Renal pelvis (tissue), 4 donors: ENCODE results near the gene RAB28. TPM values are rescaled to one million over a fixed set of nuclear protein-coding genes. Genes with fewer than 3 reads are reported as not detected.
"Not testable (repeated sequence)": the region's sequence is repeated elsewhere in the genome, so short reads cannot be mapped to it uniquely, and the experiment has no call there.

ENCODE experiments used
- DNase-seq: peaks from one replicate; pipeline ENCODE4 v3.0.0-alpha.2; 2013
- polyA plus RNA-seq, 3 donors: library from polyadenylated mRNA; unstranded; fragments of 120-200 nt; gene quantifications; one replicate each; pipeline ENCODE4 v1.2.1, GENCODE V29; 2013; ENCODE audit not compliant: insufficient read length in 3 of 3

Gene RAB28
- polyA plus RNA-seq, 3 donors: 27.8 to 35.3 (median 33.7) TPM

- peak; percentile 22 for DNase-seq
These were observed 22.8 kb downstream of the RAB28 start for GRCh38 chr4:13461191-13461905.

- DNase-seq: no peak
These were observed 28.7 kb downstream of the RAB28 start for GRCh38 chr4:13455411-13455810.

GRCh38 chr4:13454786-13455185, 29.4 kb downstream of the RAB28 start:
- DNase-seq: no peak

- DNase-seq: no peak
These were observed 31.1 kb downstream of the RAB28 start for GRCh38 chr4:13452927-13453579.

GRCh38 chr4:13449590-13449989, 34.5 kb downstream of the RAB28 start:
- DNase-seq: no peak

- DNase-seq: no peak
These were observed 38.0 kb downstream of the RAB28 start for GRCh38 chr4:13445841-13446790.

GRCh38 chr4:13441506-13441905, 42.6 kb downstream of the RAB28 start:
- no peak for DNase-seq

- DNase-seq: no peak
These were observed 47.2 kb downstream of the RAB28 start for GRCh38 chr4:13436962-13437361.

- no peak for DNase-seq
These were observed 51.7 kb downstream of the RAB28 start for GRCh38 chr4:13432453-13432852.

GRCh38 chr4:13430834-13431568, 53.1 kb downstream of the RAB28 start:
- DNase-seq: no peak

GRCh38 chr4:13427599-13428325, 56.4 kb downstream of the RAB28 start:
- no peak for DNase-seq

GRCh38 chr4:13415068-13415785, 68.9 kb downstream of the RAB28 start:
- no peak for DNase-seq

- no peak for DNase-seq
These were observed 70.3 kb downstream of the RAB28 start for GRCh38 chr4:13413729-13414437.

GRCh38 chr4:13411942-13412341, 72.2 kb downstream of the RAB28 start:
- no peak for DNase-seq

GRCh38 chr4:13409324-13409723, 74.8 kb downstream of the RAB28 start:
- DNase-seq: no peak

- not testable (repeated sequence) for DNase-seq
These were observed 78.0 kb downstream of the RAB28 start for GRCh38 chr4:13406156-13406555.

GRCh38 chr4:13403833-13404232, 80.3 kb downstream of the RAB28 start:
- DNase-seq: no peak

- no peak for DNase-seq
These were observed 80.8 kb downstream of the RAB28 start for GRCh38 chr4:13403326-13403725.

GRCh38 chr4:13399257-13399656, 84.9 kb downstream of the RAB28 start:
- no peak for DNase-seq

GRCh38 chr4:13396161-13396560, 88.0 kb downstream of the RAB28 start:
- peak; percentile 0 for DNase-seq
